Testis (tissue), 3 donors: ENCODE measurements around the gene GPLD1. TPM values are rescaled to one million over a fixed set of nuclear protein-coding genes. Genes with fewer than 3 reads are reported as not detected.

ENCODE experiments used
- DNase-seq: peaks from one replicate; pipeline ENCODE4 v3.0.0-alpha.2; 2019
- H3K27ac ChIP-seq, 2 donors: fragments of 200-600 bp; sonication (generic); one replicate each; pipeline ENCODE4 v1.5.1; 2019
- H3K27me3 ChIP-seq: fragments of 200-600 bp; sonication (generic); one replicate; pipeline ENCODE4 v1.5.1; 2019
- H3K36me3 ChIP-seq: fragments of 200-600 bp; sonication (generic); one replicate; pipeline ENCODE4 v1.5.1; 2017; ENCODE audit warnings: low read depth; ENCODE audit errors: missing control alignments
- H3K4me1 ChIP-seq: fragments of 200-600 bp; sonication (generic); one replicate; pipeline ENCODE4 v1.5.1; 2019
- H3K4me3 ChIP-seq, 2 donors: fragments of 200-600 bp; sonication (generic); one replicate each; pipeline ENCODE4 v1.5.1; 2017 to 2019
- H3K9me3 ChIP-seq: fragments of 200-600 bp; sonication (generic); one replicate; pipeline ENCODE4 v1.5.1; 2017
- POLR2A ChIP-seq: fragments of 450-650 bp; IDR thresholded peaks from one replicate; pipeline ENCODE4 v1.6.1; 2017; ENCODE audit warnings: antibody characterized with exemption, mild to moderate bottlenecking, moderate library complexity
- WGBS, 2 donors: methylation state at CpG; one replicate each; pipeline ENCODE4 v1.1.5; 2018; 5-methylcytosine and 5-hydroxymethylcytosine counted together
- intact Hi-C: fragments of 100-400 bp; cut with DNase I; formaldehyde crosslinking; loops from one replicate; pipeline ENCODE4 v1.15.1; 2023; ENCODE audit warnings: low total_unique reads
- polyA plus RNA-seq: library from polyadenylated mRNA; stranded (reverse); fragments of 350-450 nt; fragmentation: Illumina TruSeq; extraction: RNeasy Lipid Tissue Mini Kit (QIAGEN cat#74804); gene quantifications from one replicate; pipeline ENCODE4 v1.2.3, GENCODE V29; 2014; ENCODE audit warnings: low read depth, low replicate concordance; ENCODE audit not compliant: insufficient read depth
- total RNA-seq, 2 donors: library from RNA; depleted of rRNA; stranded (reverse); fragments of >200 nt; gene quantifications; one replicate each; pipeline ENCODE4 v1.2.3, GENCODE V29; 2016
- TF ChIP-seq, protein P1 (sequence below), 3 experiments: fragments of 450-650 bp in 2 of 3; fragments of 200-600 bp in 1 of 3; sonication (generic) in 1 of 3; IDR thresholded peaks; one replicate each; pipeline ENCODE4 v1.5.1; 2016 to 2019; ENCODE audit warnings: antibody characterized with exemption in 3 of 3, mild to moderate bottlenecking in 2 of 3, moderate library complexity in 1 of 3

GPLD1 gene
- total and polyA plus RNA-seq, 3 donors from 2014 or later: 3.9 to 15.6 (median 10.7) TPM

DNA sequence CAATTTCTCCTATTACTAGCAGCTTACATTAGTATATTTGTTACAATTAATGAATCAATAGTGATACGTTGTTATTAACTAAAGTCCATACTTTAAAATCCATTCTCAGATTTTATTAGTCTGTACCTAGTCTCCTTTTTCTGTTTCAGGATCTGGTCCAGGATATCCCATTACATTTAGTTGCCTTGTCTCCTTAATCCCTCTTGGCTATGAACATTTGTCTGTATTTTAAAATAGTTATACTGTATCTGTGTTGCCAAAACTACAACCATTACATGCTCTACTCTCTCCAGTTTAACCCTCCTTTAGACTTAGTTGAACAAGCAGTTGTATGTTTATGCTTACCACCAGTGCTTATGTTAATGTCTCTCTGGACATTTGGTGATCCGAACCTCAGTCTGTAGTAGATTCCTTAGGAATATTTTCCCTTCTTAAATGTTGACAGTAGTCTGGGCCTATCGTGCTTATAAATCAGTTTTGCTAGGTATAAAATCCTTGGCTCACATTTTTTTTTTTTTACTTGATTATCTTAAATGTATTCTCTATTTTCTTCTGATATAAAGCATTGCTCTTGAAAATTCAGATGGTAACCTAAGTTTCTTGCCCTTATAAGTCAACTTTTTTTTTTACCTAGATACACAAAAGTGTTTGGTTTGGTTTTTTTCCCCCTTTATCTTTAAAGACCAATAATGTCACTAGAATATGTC lies 17.6 kb upstream of the GPLD1 start:
- DNase-seq: no peak
- intact Hi-C loops: no loop called here
- Histone ChIP-seq H3K36me3 (no peaks in the 10 kb centered on the region), H3K27ac (no peak overlapping the region), H3K9me3 (no peaks in the 10 kb centered on the region), H3K4me1 (no peaks in the 10 kb centered on the region), H3K4me3 (no peak overlapping the region), H3K27me3 (no peaks in the 10 kb centered on the region)
- TF ChIP-seq, protein P1, sequence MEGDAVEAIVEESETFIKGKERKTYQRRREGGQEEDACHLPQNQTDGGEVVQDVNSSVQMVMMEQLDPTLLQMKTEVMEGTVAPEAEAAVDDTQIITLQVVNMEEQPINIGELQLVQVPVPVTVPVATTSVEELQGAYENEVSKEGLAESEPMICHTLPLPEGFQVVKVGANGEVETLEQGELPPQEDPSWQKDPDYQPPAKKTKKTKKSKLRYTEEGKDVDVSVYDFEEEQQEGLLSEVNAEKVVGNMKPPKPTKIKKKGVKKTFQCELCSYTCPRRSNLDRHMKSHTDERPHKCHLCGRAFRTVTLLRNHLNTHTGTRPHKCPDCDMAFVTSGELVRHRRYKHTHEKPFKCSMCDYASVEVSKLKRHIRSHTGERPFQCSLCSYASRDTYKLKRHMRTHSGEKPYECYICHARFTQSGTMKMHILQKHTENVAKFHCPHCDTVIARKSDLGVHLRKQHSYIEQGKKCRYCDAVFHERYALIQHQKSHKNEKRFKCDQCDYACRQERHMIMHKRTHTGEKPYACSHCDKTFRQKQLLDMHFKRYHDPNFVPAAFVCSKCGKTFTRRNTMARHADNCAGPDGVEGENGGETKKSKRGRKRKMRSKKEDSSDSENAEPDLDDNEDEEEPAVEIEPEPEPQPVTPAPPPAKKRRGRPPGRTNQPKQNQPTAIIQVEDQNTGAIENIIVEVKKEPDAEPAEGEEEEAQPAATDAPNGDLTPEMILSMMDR (IDR thresholded peaks at IDR 0.05): no peak
- no peak for TF ChIP-seq POLR2A
- WGBS, 2 donors: 92 to 95% methylated on average over 3 of the region's 3 CpGs

GRCh38 chr6:24504649-24505586 lies 15.5 kb upstream of the GPLD1 start:
- no peaks in the 10 kb centered on the region for H3K27me3 ChIP-seq
- TF ChIP-seq, protein P1 (IDR thresholded peaks at IDR 0.05): no peak
- no peak for TF ChIP-seq POLR2A
- no peaks in the 10 kb centered on the region for H3K4me1 ChIP-seq
- H3K9me3 ChIP-seq: no peaks in the 10 kb centered on the region
- H3K27ac ChIP-seq: no peak overlapping the region
- intact Hi-C loops: no loop called here
- DNase-seq: no peak
- 85 to 91% methylated on average over 12 to 14 of the region's 14 CpGs for WGBS, 2 donors
- H3K36me3 ChIP-seq: no peaks in the 10 kb centered on the region
- H3K4me3 ChIP-seq: no peak overlapping the region

DNA sequence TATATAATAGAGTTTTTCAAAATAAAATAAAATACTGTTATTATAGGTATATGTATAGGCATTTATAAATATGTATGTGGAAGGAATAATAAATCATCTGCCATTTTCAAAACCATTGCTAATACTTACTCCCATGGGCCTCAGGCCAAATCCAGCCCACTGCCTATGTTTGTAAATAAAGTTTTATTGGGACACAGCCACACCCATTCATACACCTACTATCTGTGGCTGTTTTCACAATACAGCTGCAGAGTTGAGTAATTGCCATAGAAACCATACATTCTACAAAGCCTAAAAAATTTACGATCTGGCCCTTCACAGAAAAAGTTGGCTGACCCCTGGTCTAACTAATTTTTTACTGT lies 14.9 kb upstream of the GPLD1 start:
- H3K9me3 ChIP-seq: no peaks in the 10 kb centered on the region
- H3K27ac ChIP-seq: no peak overlapping the region
- no peak overlapping the region for H3K4me3 ChIP-seq
- no peaks in the 10 kb centered on the region for H3K27me3 ChIP-seq
- H3K4me1 ChIP-seq: no peaks in the 10 kb centered on the region
- no peak for DNase-seq
- intact Hi-C loops: no loop called here
- WGBS, 2 donors: 84 to 98% methylated on average over 1 of the region's 1 CpG
- no peak for TF ChIP-seq POLR2A
- TF ChIP-seq, protein P1 (IDR thresholded peaks at IDR 0.05): no peak
- H3K36me3 ChIP-seq: no peaks in the 10 kb centered on the region

GRCh38 chr6:24501914-24502313 lies 12.5 kb upstream of the GPLD1 start:
- Histone ChIP-seq H3K4me1 (no peaks in the 10 kb centered on the region), H3K27me3 (no peaks in the 10 kb centered on the region), H3K27ac (no peak overlapping the region), H3K4me3 (no peak overlapping the region), H3K36me3 (no peaks in the 10 kb centered on the region), H3K9me3 (no peaks in the 10 kb centered on the region)
- DNase-seq: no peak
- intact Hi-C loops: no loop called here
- TF ChIP-seq POLR2A: no peak
- TF ChIP-seq, protein P1 (IDR thresholded peaks at IDR 0.05): no peak
